Sigmoid colon (tissue), 7 donors: ENCODE data around the gene CAMKK2. TPM values are rescaled to one million over a fixed set of nuclear protein-coding genes. Genes with fewer than 3 reads are reported as not detected.

ENCODE experiments used
- DNase-seq: peaks from one replicate; pipeline ENCODE4 v3.0.0-alpha.2; 2019
- H3K27ac ChIP-seq, 4 donors: fragments of 200-600 bp; sonication (generic); one replicate each; pipeline ENCODE4 v1.5.1; 2016 to 2019; ENCODE audit warnings: mild to moderate bottlenecking in 1 of 4
- H3K27me3 ChIP-seq, 3 donors: fragments of 200-600 bp; sonication (generic); one replicate each; pipeline ENCODE4 v1.5.1; 2019; ENCODE audit warnings: mild to moderate bottlenecking in 1 of 3
- H3K36me3 ChIP-seq, 4 donors: fragments of 200-600 bp; sonication (generic); one replicate each; pipeline ENCODE4 v1.5.1; 2016 to 2019
- H3K4me1 ChIP-seq, 4 donors: fragments of 200-600 bp; sonication (generic); one replicate each; pipeline ENCODE4 v1.5.1; 2017 to 2019
- H3K4me3 ChIP-seq, 4 donors: fragments of 200-600 bp; sonication (generic); one replicate each; pipeline ENCODE4 v1.5.1; 2017 to 2019; ENCODE audit warnings: mild to moderate bottlenecking in 2 of 4, moderate library complexity in 1 of 4
- H3K9me3 ChIP-seq, 4 donors: fragments of 200-600 bp in 3 of 4; sonication (generic) in 3 of 4; one replicate each; pipeline versions ENCODE4 v1.5.1 to v1.6.1; 2013 to 2019
- EP300 ChIP-seq, 4 donors: sonication (generic); formaldehyde crosslinking; IDR thresholded peaks; one replicate each; pipeline ENCODE4 v1.6.1; 2017; ENCODE audit warnings: antibody characterized with exemption in 4 of 4
- POLR2A ChIP-seq, 2 donors: fragments of 450-650 bp; IDR thresholded peaks; one replicate each; pipeline ENCODE4 v1.6.1; 2016; ENCODE audit warnings: antibody characterized with exemption in 2 of 2, mild to moderate bottlenecking in 2 of 2, moderate library complexity in 2 of 2
- POLR2AphosphoS5 ChIP-seq, 4 donors: sonication (generic); formaldehyde crosslinking; IDR thresholded peaks; one replicate each; pipeline ENCODE4 v1.6.1; 2017; ENCODE audit warnings: antibody characterized with exemption in 4 of 4
- WGBS, 2 donors: extraction: QIAGEN DNeasy Blood & Tissue Kit; methylation state at CpG; one replicate each; pipeline ENCODE4 v1.1.7; 2013; 5-methylcytosine and 5-hydroxymethylcytosine counted together
- intact Hi-C: fragments of 100-400 bp; cut with DNase I; formaldehyde crosslinking; loops from one replicate; pipeline ENCODE4 v1.15.1; 2023
- polyA plus RNA-seq, 3 donors: library from polyadenylated mRNA; stranded (reverse); fragments of 200-250 nt; gene quantifications; one replicate each; pipeline ENCODE4 v1.2.3, GENCODE V29; 2013
- total RNA-seq, 4 donors: library from RNA; depleted of rRNA; stranded (reverse); fragments of >200 nt; gene quantifications; one replicate each; pipeline ENCODE4 v1.1.0, GENCODE V29; 2016
- TF ChIP-seq, protein P1 (sequence below), 4 experiments: fragments of 450-650 bp in 3 of 4; fragments of 200-600 bp in 1 of 4; IDR thresholded peaks; one replicate each; pipeline ENCODE4 v1.5.1; 2016 to 2019; ENCODE audit warnings: antibody characterized with exemption in 4 of 4, mild to moderate bottlenecking in 3 of 4, moderate library complexity in 2 of 4
- donor health status: healthy with polysubstance abuse.
- donor health status: Bipolar disorder and iron deficiency.
- donor health status: healthy.

Gene CAMKK2
- total and polyA plus RNA-seq, 7 donors, result 18.0 to 33.8 (median 25.0) TPM

DNA sequence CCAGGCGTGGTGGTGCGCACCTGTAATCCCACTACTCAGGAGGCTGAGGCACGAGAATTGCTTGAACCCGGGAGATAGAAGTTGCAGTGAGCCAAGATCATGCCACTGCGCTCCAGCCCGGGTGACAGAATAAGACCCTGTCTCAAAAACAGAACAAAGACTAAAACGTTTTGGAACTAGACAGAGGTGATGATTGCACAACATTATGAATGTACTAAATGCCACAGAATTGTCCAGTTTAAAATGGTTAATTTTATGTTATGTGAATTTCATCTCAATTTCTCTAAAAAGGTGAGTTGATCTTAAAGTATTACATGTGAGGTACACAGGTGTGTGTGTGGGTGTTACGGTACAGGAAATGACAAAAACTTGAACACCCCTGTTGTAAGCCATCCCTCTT lies 70.1 kb downstream of the CAMKK2 start:
- DNase-seq, result no peak
- intact Hi-C loops, result no loop called here
- Histone ChIP-seq H3K4me3 (no peak overlapping the region), H3K4me1 (peaks cover 0 to 6% (median 3%) of the 10 kb centered on the region in 4 donors), H3K27me3 (no peaks in the 10 kb centered on the region), H3K36me3 (peaks cover 0 to 49% (median 17%) of the 10 kb centered on the region in 4 donors), H3K9me3 (no peaks in the 10 kb centered on the region), H3K27ac (no peak overlapping the region)
- TF ChIP-seq POLR2A (IDR thresholded peaks at IDR 0.05), result no peak
- no peak for TF ChIP-seq EP300 (IDR thresholded peaks at IDR 0.05)
- no peak for TF ChIP-seq POLR2AphosphoS5 (IDR thresholded peaks at IDR 0.05)
- TF ChIP-seq, protein P1, sequence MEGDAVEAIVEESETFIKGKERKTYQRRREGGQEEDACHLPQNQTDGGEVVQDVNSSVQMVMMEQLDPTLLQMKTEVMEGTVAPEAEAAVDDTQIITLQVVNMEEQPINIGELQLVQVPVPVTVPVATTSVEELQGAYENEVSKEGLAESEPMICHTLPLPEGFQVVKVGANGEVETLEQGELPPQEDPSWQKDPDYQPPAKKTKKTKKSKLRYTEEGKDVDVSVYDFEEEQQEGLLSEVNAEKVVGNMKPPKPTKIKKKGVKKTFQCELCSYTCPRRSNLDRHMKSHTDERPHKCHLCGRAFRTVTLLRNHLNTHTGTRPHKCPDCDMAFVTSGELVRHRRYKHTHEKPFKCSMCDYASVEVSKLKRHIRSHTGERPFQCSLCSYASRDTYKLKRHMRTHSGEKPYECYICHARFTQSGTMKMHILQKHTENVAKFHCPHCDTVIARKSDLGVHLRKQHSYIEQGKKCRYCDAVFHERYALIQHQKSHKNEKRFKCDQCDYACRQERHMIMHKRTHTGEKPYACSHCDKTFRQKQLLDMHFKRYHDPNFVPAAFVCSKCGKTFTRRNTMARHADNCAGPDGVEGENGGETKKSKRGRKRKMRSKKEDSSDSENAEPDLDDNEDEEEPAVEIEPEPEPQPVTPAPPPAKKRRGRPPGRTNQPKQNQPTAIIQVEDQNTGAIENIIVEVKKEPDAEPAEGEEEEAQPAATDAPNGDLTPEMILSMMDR (IDR thresholded peaks at IDR 0.05), result no peak
- WGBS, 2 donors, result 88% methylated on average over 8 of the region's 8 CpGs

DNA sequence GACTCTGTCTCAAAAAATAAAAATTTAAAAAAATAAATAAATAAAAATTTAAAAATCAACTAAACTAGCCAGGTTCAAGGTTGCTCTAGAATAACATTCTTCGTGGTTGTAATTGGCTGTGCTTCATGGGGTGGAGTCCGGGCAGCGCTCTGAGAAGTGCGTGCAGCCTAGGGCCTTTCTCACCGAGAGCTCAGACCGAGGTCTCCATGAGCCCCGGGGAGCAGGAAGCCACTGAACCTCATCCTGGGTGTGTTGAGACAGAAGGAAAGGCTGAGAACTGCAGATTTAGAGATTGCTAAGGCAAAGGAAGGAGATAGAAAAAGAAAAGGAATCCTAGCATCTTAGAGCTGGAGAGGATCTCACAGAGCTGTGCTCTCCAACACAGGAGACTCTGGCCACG lies 71.9 kb downstream of the CAMKK2 start:
- no peak overlapping the region for H3K4me3 ChIP-seq
- DNase-seq, result no peak
- WGBS, 2 donors, result 61 to 76% methylated on average over 8 of the region's 8 CpGs
- no peaks in the 10 kb centered on the region for H3K9me3 ChIP-seq
- intact Hi-C loops, result no loop called here
- H3K4me1 ChIP-seq, result no peaks in the 10 kb centered on the region
- TF ChIP-seq, protein P1 (IDR thresholded peaks at IDR 0.05), result no peak
- TF ChIP-seq EP300 (IDR thresholded peaks at IDR 0.05), result no peak
- no peak for TF ChIP-seq POLR2A (IDR thresholded peaks at IDR 0.05)
- TF ChIP-seq POLR2AphosphoS5 (IDR thresholded peaks at IDR 0.05), result no peak
- no peak overlapping the region for H3K27ac ChIP-seq
- H3K27me3 ChIP-seq, result no peaks in the 10 kb centered on the region
- peaks cover 0 to 50% (median 18%) of the 10 kb centered on the region in 4 donors for H3K36me3 ChIP-seq

DNA sequence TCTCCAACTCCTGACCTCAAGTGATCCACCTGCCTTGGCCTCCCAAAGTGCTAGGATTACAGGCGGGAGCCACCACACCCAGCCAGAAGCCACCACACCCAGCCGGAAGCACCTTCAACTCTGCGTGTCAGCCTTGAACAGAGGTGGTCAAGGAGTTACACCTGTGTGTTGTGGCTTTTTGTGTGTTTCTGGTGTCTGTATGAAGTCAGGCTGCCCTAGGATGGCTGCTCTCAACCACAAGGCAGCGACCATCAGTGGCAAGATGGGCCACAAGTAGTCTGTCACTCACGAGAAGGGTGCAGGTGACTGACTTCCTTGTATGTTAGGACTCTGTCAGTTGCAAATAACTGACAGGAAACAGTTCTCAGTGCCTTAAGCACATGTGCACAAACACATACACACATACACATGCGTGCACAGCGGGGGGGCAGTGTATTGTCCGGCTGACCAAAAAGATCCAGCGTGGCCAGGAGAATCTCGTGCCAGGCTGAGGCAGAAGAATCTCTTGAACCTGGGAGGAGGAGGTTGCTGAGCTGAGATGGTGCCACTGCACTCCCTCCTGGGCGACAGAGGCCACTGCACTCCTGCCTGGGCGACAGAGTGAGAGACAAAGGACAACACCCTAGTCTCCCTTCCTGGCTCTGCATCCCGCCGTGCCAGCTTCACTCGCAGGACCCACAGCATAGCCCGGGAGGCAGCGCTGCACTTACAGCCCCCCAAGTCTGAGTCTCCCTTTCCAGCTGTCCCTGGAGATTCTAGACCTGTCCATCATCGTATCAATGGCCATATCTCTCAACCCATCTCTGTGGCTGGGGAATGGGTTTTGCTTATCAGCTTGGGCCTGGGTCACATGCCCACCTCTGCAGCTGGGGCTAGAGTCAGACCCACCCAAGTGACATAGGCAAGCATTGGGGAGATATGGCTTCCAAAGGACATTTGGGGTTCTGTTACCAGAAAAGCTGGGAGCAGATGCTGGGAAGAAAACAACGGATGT lies 72.9 kb downstream of the CAMKK2 start:
- Histone ChIP-seq H3K9me3 (no peaks in the 10 kb centered on the region), H3K36me3 (peaks cover 0 to 46% (median 15%) of the 10 kb centered on the region in 4 donors), H3K27me3 (no peaks in the 10 kb centered on the region), H3K4me3 (no peak overlapping the region), H3K27ac (no peak overlapping the region), H3K4me1 (no peaks in the 10 kb centered on the region)
- intact Hi-C loops, result no loop called here
- DNase-seq, result no peak
- TF ChIP-seq, protein P1 (IDR thresholded peaks at IDR 0.05), result peak in 1 of 4 experiments; percentile 33
- no peak for TF ChIP-seq POLR2AphosphoS5 (IDR thresholded peaks at IDR 0.05)
- 36 to 62% methylated on average over 19 of the region's 19 CpGs for WGBS, 2 donors

DNA sequence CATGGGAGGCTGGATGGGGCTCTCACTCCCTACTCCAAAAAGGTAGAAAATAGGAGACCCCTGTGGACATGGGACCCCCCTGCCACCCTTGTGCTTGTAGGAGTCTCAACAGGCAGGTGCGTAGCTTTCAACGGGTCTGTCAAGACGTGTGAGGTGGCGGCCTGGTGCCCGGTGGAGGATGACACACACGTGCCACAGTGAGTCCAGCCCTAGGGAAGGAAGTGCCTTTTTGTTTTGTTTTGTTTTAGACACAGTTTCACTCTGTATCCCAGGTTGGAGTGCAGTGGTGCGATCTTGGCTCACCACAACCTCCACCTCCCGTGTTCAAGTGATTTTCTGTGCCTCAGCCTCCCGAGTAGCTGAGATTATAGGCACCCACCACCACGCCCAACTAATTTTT lies 73.7 kb downstream of the CAMKK2 start:
- no peak for DNase-seq
- Histone ChIP-seq H3K9me3 (no peaks in the 10 kb centered on the region), H3K4me1 (no peaks in the 10 kb centered on the region), H3K36me3 (peaks cover 0 to 47% (median 15%) of the 10 kb centered on the region in 4 donors), H3K27ac (no peak overlapping the region), H3K27me3 (no peaks in the 10 kb centered on the region), H3K4me3 (no peak overlapping the region)
- TF ChIP-seq POLR2AphosphoS5 (IDR thresholded peaks at IDR 0.05) (no peak), POLR2A (IDR thresholded peaks at IDR 0.05) (no peak), EP300 (IDR thresholded peaks at IDR 0.05) (no peak)
- TF ChIP-seq, protein P1 (IDR thresholded peaks at IDR 0.05), result no peak
- WGBS, 2 donors, result 67 to 91% methylated on average over 10 of the region's 10 CpGs
- intact Hi-C loops, result no loop called here
